Peyer's patch (tissue), 4 donors: ENCODE results near the gene SLC6A2. TPM values are rescaled to one million over a fixed set of nuclear protein-coding genes. Genes with fewer than 3 reads are reported as not detected.

ENCODE experiments used
- DNase-seq, 3 donors: peaks; one replicate each; pipeline ENCODE4 v3.0.0-alpha.2; 2017 to 2019
- H3K27ac ChIP-seq, 4 donors: fragments of 200-600 bp; sonication (generic); one replicate each; pipeline ENCODE4 v1.5.1; 2016 to 2019
- H3K27me3 ChIP-seq, 2 donors: fragments of 200-600 bp; sonication (generic); one replicate each; pipeline ENCODE4 v1.5.1; 2019
- H3K36me3 ChIP-seq, 3 donors: fragments of 200-600 bp; sonication (generic); one replicate each; pipeline ENCODE4 v1.5.1; 2016 to 2019
- H3K4me1 ChIP-seq, 4 donors: fragments of 200-600 bp; sonication (generic); one replicate each; pipeline ENCODE4 v1.5.1; 2016 to 2019
- H3K4me3 ChIP-seq, 4 donors: fragments of 200-600 bp; sonication (generic); 1 replicate in 3 of 4; 2 replicates in 1 of 4; pipeline ENCODE4 v1.5.1; 2016 to 2019; ENCODE audit warnings: mild to moderate bottlenecking in 1 of 4
- H3K9me3 ChIP-seq, 4 donors: fragments of 200-600 bp; sonication (generic); one replicate each; pipeline ENCODE4 v1.5.1; 2016 to 2019; ENCODE audit warnings: mild to moderate bottlenecking in 1 of 4
- POLR2A ChIP-seq, 2 donors: fragments of 450-650 bp; IDR thresholded peaks; one replicate each; pipeline ENCODE4 v1.5.1; 2017; ENCODE audit warnings: antibody characterized with exemption in 2 of 2, mild to moderate bottlenecking in 2 of 2, moderate library complexity in 2 of 2
- total RNA-seq, 4 donors: library from RNA; depleted of rRNA; stranded (reverse); fragments of >200 nt; gene quantifications; one replicate each; pipeline ENCODE4 v1.1.0, GENCODE V29; 2016
- TF ChIP-seq, protein P1 (sequence below), 6 experiments: fragments of 450-650 bp in 4 of 6; fragments of 200-600 bp in 2 of 6; sonication (generic) in 1 of 6; IDR thresholded peaks; one replicate each; pipeline ENCODE4 v1.5.1; 2017 to 2019; ENCODE audit warnings: antibody characterized with exemption in 6 of 6, mild to moderate bottlenecking in 3 of 6, moderate library complexity in 1 of 6

Gene SLC6A2
- total RNA-seq, 4 donors from 2014 or later, result not detected

DNA sequence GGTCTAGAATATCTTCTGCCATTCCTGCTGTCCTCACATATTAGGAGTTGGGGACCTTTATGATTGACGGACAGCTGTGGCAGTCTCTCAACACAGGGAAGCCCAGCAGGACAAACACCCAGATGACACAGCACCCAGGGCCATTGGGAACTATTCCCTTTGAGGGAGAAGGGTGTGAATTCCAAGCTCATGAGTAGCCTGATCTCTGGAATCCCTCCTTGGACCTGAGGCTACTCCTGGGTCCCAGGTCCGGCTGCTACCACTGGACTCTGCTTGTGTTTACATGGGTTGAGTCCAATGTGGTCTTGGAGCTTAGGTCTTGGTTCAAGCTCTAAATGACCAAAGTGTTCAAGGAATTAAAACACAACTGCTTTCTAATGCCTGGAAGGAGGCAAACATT is 78.9 kb downstream of the SLC6A2 start:
- H3K9me3 ChIP-seq, result no peaks in the 10 kb centered on the region
- H3K27me3 ChIP-seq, result no peaks in the 10 kb centered on the region
- H3K4me3 ChIP-seq, result no peak overlapping the region
- no peak for TF ChIP-seq POLR2A (IDR thresholded peaks at IDR 0.05)
- TF ChIP-seq, protein P1, sequence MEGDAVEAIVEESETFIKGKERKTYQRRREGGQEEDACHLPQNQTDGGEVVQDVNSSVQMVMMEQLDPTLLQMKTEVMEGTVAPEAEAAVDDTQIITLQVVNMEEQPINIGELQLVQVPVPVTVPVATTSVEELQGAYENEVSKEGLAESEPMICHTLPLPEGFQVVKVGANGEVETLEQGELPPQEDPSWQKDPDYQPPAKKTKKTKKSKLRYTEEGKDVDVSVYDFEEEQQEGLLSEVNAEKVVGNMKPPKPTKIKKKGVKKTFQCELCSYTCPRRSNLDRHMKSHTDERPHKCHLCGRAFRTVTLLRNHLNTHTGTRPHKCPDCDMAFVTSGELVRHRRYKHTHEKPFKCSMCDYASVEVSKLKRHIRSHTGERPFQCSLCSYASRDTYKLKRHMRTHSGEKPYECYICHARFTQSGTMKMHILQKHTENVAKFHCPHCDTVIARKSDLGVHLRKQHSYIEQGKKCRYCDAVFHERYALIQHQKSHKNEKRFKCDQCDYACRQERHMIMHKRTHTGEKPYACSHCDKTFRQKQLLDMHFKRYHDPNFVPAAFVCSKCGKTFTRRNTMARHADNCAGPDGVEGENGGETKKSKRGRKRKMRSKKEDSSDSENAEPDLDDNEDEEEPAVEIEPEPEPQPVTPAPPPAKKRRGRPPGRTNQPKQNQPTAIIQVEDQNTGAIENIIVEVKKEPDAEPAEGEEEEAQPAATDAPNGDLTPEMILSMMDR (IDR thresholded peaks at IDR 0.05), result no peak
- H3K4me1 ChIP-seq, result no peaks in the 10 kb centered on the region
- H3K36me3 ChIP-seq, result no peaks in the 10 kb centered on the region
- H3K27ac ChIP-seq, result no peak overlapping the region
- no peak for DNase-seq

DNA sequence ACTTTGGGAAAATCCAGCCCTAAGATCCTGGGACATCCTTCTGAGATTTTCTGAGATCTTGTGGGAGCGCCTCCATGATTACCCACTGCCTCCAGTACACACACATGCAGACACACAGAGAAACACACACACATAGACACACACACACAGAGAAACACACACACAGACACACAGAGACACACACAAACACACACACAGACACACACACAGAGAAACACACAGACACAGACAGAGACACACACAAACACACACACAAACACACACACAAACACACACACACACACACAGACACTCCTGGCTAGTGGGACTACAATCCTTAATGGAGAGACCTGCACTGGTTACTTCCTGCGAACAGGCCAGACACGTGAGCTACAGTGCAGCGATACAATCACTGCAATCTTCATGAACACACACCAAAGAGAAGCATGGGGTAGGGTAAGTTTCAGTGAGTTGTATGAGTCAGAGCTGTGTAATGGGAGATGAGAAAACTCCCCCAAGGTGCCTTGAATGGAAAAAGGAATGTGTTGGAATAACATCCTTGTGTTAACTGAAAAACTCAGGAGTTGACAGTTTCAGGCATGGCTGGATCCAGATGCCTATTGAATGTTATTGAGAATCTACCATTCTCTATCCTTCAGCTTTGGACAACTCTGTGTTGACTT is 79.5 kb downstream of the SLC6A2 start:
- H3K27ac ChIP-seq, result no peak overlapping the region
- no peaks in the 10 kb centered on the region for H3K9me3 ChIP-seq
- TF ChIP-seq POLR2A (IDR thresholded peaks at IDR 0.05), result no peak
- TF ChIP-seq, protein P1 (IDR thresholded peaks at IDR 0.05), result no peak
- DNase-seq, result no peak
- no peaks in the 10 kb centered on the region for H3K4me1 ChIP-seq
- no peaks in the 10 kb centered on the region for H3K27me3 ChIP-seq
- H3K36me3 ChIP-seq, result no peaks in the 10 kb centered on the region
- H3K4me3 ChIP-seq, result no peak overlapping the region

DNA sequence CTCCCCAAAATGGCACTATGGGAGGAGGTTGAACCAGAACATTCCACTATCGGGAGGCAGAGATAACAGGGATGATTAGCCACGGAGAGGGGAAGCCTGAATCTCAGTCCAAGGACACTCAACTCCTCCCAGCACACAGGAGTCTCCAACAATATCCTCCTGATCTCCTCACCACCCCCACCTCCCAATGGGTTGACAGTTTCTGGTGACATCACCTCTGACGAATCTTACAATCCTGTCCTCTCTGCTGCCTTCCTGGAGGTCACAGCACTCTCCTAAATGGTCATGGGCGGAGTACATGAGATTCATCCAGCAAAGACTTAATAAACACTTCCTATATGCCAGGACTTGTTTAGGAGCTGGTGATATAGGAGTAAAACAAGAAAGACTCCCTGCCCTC is 80.9 kb downstream of the SLC6A2 start:
- no peaks in the 10 kb centered on the region for H3K4me1 ChIP-seq
- H3K36me3 ChIP-seq, result no peaks in the 10 kb centered on the region

DNA sequence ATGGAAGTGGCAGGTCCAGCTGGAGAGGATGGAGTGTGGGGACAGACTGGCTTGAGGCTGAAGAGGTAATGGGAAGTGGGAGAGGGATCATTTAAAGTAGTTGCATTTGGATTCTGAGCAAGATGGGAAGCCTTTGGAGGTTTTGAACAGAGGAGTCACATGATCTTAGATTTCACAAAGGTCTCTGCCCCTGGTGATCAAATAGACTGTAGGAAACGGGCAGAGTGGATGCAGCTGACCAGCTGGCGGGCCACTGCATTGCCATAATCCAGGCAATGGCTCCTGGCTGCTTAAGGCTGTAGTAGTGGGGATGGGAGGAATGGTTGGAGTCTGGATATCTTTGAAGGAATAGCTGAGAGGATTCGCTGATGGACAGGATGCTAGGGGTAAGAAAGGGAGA is 81.5 kb downstream of the SLC6A2 start:
- no peak overlapping the region for H3K27ac ChIP-seq
- no peak for DNase-seq
- TF ChIP-seq, protein P1 (IDR thresholded peaks at IDR 0.05), result no peak
- TF ChIP-seq POLR2A (IDR thresholded peaks at IDR 0.05), result no peak
- no peaks in the 10 kb centered on the region for H3K9me3 ChIP-seq
- no peaks in the 10 kb centered on the region for H3K36me3 ChIP-seq
- no peaks in the 10 kb centered on the region for H3K4me1 ChIP-seq
- no peaks in the 10 kb centered on the region for H3K27me3 ChIP-seq
- no peak overlapping the region for H3K4me3 ChIP-seq

More for the DNA sequence above, 80.9 kb downstream of the SLC6A2 start:
- H3K27ac ChIP-seq, result no peak overlapping the region
- no peaks in the 10 kb centered on the region for H3K27me3 ChIP-seq
- TF ChIP-seq, protein P1 (IDR thresholded peaks at IDR 0.05), result no peak
- no peak for TF ChIP-seq POLR2A (IDR thresholded peaks at IDR 0.05)
- no peak for DNase-seq
- no peak overlapping the region for H3K4me3 ChIP-seq
- no peaks in the 10 kb centered on the region for H3K9me3 ChIP-seq

DNA sequence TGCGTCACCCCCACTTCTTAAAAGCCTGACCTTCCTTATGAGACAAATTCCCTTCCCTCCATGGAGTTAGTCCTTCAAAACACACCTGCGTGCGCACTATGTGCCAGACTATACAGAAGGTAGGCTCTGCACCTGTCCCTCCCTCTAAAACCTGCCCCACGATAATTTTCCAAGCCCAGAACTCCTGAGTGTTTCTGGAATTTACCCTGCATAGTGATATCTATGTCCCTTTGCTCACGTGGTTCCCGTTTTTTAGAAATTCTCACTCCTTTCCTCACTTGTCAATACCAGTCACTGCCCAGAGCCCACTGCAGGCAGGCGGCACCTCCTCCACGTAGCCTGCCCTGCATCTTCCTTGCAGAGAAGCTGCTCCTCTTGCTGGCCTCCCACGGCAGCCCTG is 82.2 kb downstream of the SLC6A2 start:
- Histone ChIP-seq H3K9me3 (no peaks in the 10 kb centered on the region), H3K4me1 (no peaks in the 10 kb centered on the region), H3K36me3 (no peaks in the 10 kb centered on the region), H3K27me3 (no peaks in the 10 kb centered on the region), H3K4me3 (no peak overlapping the region), H3K27ac (no peak overlapping the region)
- DNase-seq, result no peak
- TF ChIP-seq, protein P1 (IDR thresholded peaks at IDR 0.05), result no peak
- no peak for TF ChIP-seq POLR2A (IDR thresholded peaks at IDR 0.05)

DNA sequence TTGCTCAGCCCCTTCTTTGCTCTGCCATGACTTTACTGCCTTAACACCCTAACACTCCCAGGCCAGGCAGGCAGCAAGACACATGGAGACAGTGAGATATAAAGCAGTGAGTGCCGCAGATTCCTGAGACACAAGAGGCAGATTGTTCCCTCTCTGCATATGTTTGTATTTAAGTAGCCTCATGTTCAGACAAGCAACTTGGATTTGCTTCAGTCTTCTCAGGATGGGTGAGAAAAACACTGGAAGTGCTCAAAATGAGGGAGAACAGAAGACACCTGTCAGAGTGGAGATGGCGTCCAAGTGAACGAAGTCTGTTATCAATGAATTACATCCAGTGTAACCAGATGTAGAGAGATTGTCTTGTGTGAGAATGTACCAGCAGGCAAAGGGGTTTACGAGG is 90.3 kb downstream of the SLC6A2 start:
- DNase-seq, result no peak
- no peak for TF ChIP-seq POLR2A (IDR thresholded peaks at IDR 0.05)
- TF ChIP-seq, protein P1 (IDR thresholded peaks at IDR 0.05), result no peak
- no peak overlapping the region for H3K27ac ChIP-seq
- no peaks in the 10 kb centered on the region for H3K36me3 ChIP-seq
- no peaks in the 10 kb centered on the region for H3K4me1 ChIP-seq
- H3K9me3 ChIP-seq, result no peaks in the 10 kb centered on the region
- no peaks in the 10 kb centered on the region for H3K27me3 ChIP-seq
- H3K4me3 ChIP-seq, result no peak overlapping the region
